ENCODE results near the gene PRXL2B.
A peak's percentile ranks its signal among the peaks of the same experiment; 100 is the strongest.
"Not testable (repeated sequence)": the region's sequence is repeated elsewhere in the genome, so short reads cannot be mapped to it uniquely, and the experiment has no call there.

The PRXL2B gene

DNA sequence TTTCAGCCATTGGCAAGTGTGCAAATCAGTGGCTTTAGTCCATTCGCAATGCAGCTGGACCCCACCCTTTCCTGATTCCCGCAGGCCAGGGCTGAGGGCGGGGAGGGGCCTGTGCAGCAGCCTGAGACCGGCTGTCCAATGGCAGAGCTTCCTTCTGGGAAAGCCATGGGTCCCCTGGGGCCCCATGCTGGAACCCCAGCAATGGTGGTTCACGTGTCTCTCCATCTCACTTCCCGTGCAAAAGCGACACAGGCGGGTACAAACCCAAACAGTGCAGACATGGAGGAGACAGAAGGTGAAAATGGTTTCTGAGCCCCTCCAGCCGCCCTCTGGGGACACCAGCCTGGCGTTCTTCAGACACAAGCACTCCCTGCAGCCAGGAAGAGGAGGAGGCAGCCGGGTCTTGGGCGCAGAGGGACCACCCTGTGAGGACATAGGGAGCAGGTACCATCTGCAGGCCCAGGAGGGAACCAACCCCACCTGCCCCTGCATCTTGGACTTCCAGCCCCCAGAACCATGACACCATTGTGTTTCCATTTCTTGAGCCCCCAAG lies 36.2 kb upstream of the PRXL2B start:
- not testable (repeated sequence) for DNase-seq (ENCODE audit: low spot score)

DNA sequence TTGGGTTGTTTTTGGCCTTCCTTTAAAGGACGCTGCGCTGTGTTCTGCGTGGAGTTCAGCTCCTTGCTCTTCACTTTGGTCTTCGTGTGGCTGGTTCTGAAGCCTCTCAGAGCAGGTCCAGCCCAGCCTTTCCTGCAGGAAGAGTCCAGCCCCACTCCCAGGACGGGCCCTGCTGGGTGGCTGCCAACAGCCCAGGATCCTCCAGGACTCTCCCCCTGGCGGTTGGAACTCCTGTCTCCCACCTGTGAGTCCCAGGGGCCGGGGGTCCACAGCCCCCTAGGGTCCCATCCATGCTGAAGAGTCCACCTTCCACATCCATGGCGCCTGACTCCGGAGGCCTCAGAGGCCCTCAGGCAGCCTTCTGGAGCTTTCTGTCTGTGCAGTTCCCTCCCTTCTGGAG lies 35.0 kb upstream of the PRXL2B start:
- not testable (repeated sequence) for DNase-seq (ENCODE audit: low spot score)

DNA sequence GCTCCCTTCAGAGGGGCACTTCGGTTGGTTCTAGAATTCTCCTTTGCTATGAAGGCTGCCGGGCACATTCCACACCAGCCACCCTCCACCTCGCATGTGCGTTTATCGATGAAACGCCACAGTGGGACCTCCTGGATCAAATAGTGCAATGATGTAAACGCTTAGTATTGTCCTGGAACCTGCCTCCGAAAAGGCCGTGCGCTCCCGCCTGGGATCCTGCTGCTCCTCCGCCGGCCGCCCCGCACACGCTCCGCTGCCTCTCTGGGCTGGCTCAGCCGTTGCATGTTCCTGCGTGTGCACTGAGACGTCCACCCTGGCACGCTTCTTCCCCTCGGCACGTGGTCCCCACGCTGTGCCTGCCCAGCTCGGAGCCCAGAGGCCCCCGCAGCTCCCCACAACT lies 34.4 kb upstream of the PRXL2B start:
- DNase-seq (ENCODE audit: low spot score), result no peak

DNA sequence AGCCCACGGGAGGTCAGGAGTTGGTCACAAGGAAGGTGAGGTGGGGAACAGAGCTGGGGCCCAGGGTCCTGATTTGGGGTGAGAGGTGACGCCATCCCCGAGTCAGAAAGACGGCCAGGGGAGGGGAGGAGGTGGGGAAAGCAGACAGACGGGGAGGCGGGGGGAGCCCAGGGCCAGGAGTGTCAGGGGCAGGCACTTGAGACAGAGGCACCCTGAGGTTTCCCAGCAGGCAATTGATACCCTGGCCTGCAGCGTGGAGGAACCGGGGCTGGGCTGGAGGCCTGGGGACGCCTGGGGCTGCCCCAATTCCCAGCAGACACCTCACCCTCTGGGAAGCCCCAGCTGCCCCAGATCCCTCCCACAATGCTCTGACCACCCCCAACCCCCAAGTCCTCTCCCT lies 33.5 kb upstream of the PRXL2B start:
- DNase-seq (ENCODE audit: low spot score), result not testable (repeated sequence)

DNA sequence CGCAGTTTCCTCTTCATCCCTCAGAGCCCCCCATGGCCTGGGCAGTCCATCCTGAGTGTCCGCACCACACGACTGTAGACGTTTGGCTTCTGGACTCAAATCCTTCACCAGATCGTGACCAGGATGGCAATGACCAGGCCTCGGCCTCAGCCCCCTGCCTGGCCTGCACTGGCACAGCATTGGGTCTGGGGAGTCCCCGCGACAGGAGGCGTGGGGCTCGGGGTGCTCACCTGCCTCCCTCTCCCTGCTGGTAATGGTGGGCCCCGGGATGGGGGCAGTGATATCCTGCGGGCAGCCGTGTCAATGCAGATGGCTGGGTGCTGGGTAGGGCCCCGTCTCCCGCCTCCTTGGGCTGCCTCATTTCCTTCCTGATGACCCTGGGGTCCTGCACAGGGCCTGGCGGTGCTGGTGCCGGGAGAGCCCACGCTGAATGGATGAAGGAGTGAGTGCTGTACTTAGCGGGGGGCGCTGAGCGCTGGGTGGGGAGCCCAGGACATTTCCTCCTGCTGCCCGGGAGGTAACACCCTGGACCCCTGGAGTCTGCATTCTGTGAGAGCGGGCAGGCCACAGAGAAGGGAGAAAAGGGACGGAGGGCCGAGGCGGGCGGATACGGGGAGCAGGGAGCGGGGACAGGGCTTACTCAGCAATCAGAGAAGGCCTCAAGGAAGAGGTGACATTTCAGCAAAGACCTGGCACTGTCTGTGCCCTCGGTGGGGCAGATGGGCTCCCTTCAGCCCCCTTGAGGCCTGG lies 32.5 kb upstream of the PRXL2B start:
- no peak for DNase-seq (ENCODE audit: low spot score)

DNA sequence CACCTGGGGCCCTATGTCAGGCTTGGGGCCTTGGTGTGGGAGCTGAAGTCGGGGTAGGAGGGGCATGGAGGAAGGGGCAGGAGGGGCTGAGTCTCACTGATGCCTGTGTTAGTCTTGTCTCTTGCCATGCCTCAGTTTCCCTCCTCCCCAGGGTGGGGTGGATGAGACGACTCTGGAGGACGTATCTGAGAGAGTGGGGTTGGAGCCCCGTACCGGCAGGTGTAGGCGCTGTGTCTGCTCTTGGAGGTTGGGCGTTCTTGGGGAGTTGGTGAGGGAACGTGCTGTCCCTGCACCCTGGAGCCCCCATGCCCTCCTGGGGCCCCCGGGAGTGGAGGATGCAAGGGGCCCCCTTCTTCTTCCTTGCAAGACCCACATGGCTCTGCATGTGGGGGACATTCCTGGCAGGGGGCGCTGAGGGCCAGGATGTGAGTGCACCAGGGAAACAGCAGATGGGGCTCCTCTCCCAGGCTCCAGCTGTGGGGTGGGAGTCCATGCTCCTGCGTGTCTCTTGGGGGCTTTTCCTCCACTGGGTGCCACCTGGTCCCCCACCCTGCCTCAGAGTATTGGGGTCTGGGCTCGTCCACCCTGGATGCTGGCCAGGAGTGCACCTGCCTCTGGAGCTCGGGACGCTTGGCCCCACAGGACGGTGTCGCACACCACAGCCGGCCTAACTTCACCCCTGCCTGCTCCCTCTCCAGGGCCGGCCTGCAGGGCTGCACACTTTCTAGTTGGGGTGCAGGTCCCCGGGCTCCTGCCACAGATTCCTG lies 31.8 kb upstream of the PRXL2B start:
- DNase-seq (ENCODE audit: low spot score), result no peak

DNA sequence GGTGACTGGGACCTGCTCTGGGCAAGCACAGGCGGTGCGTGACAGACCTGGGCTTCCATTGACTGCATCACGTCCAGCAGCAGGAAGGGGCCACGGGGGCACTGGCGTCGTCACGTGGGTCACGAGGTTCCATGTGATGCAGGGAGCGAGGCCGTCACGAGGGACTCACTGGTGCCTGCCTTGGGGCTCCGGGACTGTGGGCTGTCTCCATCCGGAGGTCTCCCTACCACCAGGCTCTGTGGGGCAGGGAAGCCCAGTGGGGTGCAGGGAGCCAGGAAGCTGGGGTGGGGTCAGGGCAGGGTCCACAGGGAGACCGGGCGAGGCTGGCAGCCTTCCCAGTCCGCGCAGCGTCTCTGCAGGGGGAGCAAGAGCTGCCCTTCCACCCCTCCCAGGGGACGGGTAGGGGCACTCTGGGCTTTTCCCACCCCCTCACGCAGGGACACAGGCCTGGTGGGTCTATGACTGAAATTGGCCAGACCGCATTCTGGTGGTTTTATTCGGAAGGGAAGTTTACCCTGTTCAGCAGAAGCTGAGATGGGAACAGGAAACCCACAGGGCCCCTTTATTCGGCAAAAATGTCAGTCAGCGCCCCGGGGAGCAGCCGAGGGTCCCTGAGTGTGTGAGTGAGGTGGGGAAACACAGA lies 30.8 kb upstream of the PRXL2B start:
- peak; percentile 41 for DNase-seq (ENCODE audit: low spot score)

DNA sequence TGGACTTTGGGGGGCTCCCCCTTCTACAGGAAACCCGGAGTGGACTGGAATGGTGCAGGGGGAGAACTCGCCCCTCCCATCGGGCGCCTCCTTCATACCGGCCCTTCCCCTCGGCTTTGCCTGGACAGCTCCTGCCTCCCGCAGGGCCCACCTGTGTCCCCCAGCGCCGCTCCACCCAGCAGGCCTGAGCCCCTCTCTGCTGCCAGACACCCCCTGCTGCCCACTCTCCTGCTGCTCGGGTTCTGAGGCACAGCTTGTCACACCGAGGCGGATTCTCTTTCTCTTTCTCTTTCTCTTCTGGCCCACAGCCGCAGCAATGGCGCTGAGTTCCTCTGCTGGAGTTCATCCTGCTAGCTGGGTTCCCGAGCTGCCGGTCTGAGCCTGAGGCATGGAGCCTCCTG lies 30.3 kb upstream of the PRXL2B start, which contains the start of gene TNFRSF14:
Gene TNFRSF14 (plus strand): TSS at position 95 of the 401 bp plus-strand sequence. CDS start 294 bp downstream, at position 389.
- peak; percentile 65 for DNase-seq (ENCODE audit: low spot score)

DNA sequence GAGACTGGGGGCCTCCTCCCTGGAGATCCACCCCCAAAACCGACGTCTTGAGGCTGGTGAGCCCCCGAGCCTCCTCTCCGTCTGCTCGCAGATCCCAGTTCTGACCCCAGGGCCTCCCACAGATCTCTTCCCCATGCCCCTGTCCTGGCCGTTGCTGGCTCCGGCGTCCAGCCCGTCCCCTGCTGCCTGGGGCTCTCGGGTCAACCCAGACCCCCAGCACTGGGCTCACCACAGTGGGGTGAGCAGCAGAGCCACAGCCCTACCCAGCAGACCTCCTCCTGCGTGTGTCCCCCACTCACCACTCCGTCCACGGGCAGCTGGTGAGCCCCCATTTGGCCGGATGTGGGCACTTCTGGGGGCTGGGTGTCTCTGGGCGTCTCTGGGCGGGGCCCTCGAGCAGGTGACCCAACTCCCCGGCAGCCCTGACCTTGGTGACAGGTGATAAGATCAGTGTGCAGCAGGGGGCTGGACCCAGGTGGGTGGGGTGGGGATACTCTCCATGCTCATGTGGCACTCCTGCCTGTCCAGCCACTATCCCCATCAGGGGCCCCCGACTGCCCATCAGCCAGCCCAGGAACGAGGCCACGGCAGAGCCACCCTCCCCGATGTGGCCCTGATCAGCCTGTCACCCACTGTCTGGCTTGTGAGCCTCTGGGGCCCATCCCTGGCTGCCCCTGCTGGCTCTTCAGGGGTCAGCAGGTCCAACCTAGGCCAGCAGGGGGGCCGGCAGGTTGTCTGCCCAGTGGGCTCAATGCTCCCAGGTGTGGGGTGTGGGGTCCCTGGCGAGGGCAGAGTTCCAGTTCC lies 29.7 kb upstream of the PRXL2B start:
- peak; percentile 58 for DNase-seq (ENCODE audit: low spot score)

DNA sequence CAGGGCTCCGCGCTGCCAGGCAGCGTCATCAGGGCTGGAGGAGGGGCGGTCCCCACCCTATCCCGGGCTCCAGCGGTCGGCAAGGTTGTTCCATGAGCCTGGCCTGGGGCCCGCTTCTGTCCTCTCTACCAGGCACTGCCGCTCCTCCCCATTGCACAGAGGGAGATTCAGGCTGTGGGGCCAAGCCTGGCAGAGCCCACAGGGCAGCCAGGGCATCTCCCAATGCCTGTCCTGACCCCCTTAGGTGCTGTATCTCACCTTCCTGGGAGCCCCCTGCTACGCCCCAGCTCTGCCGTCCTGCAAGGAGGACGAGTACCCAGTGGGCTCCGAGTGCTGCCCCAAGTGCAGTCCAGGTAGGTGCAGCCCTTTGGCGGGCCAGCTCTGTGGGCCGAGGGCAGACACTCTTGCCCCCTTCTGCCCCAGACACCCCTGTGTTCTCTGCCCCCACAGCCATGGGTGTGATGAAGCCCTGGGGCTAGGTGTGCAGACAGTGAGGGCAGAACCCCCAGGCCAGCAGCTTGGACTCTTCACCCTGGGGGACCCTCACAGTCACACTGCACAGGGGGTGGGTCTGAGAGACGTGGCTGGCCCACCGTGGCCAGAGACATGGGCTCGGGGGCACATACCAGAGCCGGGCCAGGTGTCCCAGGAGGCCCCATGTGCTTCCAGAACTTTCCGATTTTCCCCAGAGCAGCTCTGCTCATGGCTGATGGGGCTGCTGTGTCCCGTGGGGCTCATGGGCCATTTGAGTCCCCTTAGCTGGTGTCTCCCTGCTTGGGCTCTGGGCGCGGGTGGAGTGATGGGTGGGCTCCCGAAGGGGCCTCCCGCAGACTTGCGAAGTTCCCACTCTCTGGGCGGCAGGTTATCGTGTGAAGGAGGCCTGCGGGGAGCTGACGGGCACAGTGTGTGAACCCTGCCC lies 28.8 kb upstream of the PRXL2B start:
- DNase-seq (ENCODE audit: low spot score), result no peak

DNA sequence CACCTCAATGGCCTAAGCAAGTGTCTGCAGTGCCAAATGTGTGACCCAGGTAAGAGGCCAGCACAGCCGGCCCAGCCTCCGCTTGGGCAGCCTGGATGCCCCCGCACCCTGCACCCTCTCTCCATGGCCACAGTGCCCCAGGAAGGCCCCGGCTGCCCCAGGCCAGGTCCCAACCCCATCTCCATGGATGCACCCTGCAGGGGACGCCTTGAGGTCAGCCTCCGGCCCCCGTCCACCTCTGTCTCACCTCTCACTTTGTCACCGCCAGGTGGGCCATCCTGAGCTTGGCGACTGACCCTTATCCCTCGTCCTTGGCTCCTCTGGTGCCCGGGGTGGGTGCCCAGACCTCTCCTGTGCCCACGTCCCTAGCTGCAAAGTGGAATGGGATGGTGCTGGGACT lies 28.2 kb upstream of the PRXL2B start:
- no peak for DNase-seq (ENCODE audit: low spot score)

DNA sequence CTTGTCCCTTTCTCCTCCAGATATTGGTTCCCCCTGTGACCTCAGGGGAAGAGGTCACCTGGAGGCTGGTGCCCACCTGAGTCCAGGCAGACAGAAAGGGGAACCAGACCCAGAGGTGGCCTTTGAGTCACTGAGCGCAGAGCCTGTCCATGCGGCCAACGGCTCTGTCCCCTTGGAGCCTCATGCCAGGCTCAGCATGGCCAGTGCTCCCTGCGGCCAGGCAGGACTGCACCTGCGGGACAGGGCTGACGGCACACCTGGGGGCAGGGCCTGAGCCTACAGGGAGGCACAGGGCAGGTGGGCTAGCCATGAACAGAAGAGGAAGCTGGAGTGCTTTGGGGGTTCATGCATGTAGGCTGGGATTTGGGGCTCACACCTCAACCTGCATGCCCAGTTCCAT lies 27.7 kb upstream of the PRXL2B start:
- no peak for DNase-seq (ENCODE audit: low spot score)

DNA sequence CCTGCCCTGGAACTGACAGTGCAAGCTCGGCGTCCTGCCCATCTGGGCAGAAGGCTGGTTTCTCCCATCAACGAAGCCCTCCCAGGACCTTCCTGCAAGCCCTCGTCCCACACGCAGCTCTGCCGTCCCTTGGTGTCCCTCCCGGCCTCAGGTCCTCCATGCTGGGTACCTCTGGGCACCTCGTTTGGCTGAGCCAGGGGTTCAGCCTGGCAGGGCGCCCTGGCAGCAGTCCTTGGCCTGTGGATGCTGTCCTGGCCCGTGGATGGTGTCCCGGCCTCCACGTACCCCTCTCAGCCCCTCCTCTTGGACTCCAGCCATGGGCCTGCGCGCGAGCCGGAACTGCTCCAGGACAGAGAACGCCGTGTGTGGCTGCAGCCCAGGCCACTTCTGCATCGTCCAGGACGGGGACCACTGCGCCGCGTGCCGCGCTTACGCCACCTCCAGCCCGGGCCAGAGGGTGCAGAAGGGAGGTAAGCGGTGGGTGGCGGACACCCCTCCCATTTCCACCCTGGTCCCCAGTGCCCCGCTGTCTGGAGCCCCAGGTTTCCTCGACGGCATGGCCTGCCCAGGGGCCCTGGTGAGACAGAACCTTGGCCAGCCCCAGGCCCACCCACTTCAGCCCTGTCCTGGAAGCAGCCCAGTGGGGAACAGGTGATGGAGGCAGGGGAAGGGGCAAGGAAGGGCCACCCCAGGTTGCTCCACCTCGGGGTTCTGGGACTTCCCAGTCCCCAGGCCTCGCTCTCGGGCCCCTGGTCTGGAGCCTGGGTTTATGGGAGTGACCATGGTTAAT lies 26.9 kb upstream of the PRXL2B start:
- no peak for DNase-seq (ENCODE audit: low spot score)

DNA sequence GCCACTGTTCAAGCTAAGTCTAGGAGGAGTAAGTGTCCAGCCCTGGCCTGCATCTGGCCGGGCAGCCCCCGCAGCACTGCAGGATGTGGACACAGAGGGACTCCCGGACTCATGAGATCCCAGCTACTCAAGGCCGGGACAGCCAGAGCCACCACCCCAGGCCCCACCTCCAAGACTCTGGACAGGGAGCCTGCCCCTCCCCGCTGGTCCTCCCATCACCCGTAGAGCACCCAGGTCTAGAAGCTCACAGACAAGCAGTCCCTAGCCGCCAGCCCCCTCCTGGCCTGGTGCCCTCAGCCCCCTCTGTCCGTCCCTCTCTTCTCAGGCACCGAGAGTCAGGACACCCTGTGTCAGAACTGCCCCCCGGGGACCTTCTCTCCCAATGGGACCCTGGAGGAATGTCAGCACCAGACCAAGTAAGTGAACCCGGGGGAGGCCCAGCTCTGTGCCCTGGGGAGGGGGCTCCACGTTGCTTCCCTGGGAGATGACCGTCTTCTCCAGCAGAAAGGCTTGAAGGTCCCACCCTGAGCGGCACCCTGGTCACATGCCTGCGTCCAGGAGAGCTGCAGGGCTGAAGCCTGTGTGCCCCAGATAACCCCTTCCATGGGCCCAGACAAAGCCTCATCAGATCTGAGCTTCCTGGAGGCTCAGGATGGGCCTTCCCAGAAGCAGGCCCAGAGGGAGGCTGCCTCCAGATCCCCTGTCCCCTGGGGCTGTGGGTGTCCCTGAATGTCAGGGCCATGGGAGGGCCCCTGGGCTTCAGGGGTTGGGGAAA lies 26.1 kb upstream of the PRXL2B start:
- no peak for DNase-seq (ENCODE audit: low spot score)

DNA sequence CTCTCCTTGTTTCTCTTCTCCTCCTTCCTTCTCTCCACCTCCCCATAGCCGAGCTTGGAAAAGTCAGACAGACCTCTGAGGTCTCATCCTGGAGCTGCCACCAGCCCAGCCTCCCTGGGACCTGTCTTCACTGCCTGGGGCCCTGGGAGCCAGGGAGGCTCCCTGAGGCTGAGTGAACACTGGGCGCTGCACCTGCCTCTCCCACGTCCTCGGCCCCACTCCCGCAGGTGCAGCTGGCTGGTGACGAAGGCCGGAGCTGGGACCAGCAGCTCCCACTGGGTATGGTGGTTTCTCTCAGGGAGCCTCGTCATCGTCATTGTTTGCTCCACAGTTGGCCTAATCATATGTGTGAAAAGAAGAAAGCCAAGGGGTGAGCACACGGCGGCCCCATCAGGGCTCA lies 25.1 kb upstream of the PRXL2B start:
- no peak for DNase-seq (ENCODE audit: low spot score)

DNA sequence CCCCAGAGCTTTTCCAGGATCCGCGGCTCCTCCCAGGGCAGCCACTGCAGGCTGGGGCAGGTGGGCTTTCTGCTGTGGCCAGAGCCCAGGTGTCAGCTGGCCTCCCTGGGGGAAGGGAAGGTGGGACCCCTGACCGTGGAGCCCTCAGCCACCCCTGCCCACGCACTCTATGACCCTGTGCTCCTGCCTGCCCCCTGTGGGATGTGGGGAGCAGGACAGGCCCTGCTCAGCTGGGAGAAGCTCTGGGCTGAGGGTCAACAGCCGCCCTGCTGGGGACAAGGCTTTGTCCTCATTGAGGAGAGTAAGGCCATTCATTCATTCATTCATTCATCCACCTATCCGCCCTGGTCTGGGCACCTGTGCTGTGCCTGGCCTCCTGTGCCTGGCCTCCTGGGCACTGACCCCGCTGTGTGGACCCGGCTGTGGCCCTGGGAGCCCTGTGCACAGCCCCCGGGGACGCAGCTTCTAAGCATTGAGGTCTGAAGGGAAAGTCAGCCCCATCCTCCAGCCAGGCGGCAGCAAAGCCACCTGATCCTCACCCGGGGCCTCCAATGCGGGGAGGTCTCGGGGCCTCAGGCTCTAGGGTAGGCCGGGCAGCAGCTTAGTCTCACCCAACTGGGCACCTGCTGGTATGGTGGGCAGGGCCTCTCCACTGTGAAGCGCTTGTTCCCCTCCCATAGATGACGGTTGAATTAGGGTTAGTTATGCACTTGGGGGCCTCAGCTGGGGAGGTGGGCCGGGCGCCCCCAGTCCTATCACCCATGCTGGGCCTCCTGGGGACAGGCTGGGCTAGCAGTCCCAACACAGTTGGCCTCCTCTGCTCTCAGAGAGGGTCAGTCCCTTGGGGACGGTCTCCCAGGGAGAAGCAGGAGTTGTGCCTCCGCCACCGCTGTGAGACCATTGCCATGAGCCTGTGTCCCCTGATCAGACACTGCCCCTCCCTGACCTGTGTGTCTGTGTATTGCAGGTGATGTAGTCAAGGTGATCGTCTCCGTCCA lies 24.4 kb upstream of the PRXL2B start:
- DNase-seq (ENCODE audit: low spot score), result no peak

DNA sequence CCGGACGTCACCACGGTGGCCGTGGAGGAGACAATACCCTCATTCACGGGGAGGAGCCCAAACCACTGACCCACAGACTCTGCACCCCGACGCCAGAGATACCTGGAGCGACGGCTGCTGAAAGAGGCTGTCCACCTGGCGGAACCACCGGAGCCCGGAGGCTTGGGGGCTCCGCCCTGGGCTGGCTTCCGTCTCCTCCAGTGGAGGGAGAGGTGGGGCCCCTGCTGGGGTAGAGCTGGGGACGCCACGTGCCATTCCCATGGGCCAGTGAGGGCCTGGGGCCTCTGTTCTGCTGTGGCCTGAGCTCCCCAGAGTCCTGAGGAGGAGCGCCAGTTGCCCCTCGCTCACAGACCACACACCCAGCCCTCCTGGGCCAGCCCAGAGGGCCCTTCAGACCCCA lies 23.4 kb upstream of the PRXL2B start:
- no peak for DNase-seq (ENCODE audit: low spot score)
